Measurements from ENCODE around the gene UXS1.

UXS1 gene

GRCh38 chr2:106129150-106129549 is 65.0 kb downstream of the UXS1 start:
- DNase-seq = no peak

GRCh38 chr2:106127776-106128268 is 66.3 kb downstream of the UXS1 start:
- no peak for DNase-seq

- no peak for DNase-seq
Measured at GRCh38 chr2:106127282-106127771, 66.8 kb downstream of the UXS1 start.

GRCh38 chr2:106126705-106127281 is 67.3 kb downstream of the UXS1 start:
- no peak for DNase-seq

- no peak for DNase-seq
Measured at GRCh38 chr2:106126295-106126694, 67.8 kb downstream of the UXS1 start.

GRCh38 chr2:106124905-106125549 is 69.1 kb downstream of the UXS1 start:
- DNase-seq = no peak

GRCh38 chr2:106124106-106124756 is 69.9 kb downstream of the UXS1 start:
- no peak for DNase-seq

- DNase-seq = no peak
Measured at GRCh38 chr2:106122157-106122556, 71.9 kb downstream of the UXS1 start.

GRCh38 chr2:106120432-106120831 is 73.7 kb downstream of the UXS1 start:
- DNase-seq = no peak

GRCh38 chr2:106119074-106119473 is 75.0 kb downstream of the UXS1 start:
- no peak for DNase-seq

- no peak for DNase-seq
Measured at GRCh38 chr2:106117882-106118684, 76.0 kb downstream of the UXS1 start.

GRCh38 chr2:106117347-106117746 is 76.8 kb downstream of the UXS1 start:
- no peak for DNase-seq

GRCh38 chr2:106116248-106116647 is 77.9 kb downstream of the UXS1 start:
- no peak for DNase-seq

GRCh38 chr2:106115665-106116064 is 78.4 kb downstream of the UXS1 start:
- no peak for DNase-seq

- no peak for DNase-seq
Measured at GRCh38 chr2:106115250-106115649, 78.9 kb downstream of the UXS1 start.

GRCh38 chr2:106114166-106114565 is 79.9 kb downstream of the UXS1 start:
- no peak for DNase-seq

- no peak for DNase-seq
Measured at GRCh38 chr2:106113361-106113966, 80.6 kb downstream of the UXS1 start.

- no peak for DNase-seq
Measured at GRCh38 chr2:106111882-106112571, 82.1 kb downstream of the UXS1 start.

GRCh38 chr2:106109675-106110424 is 84.3 kb downstream of the UXS1 start:
- DNase-seq = no peak

GRCh38 chr2:106108791-106109190 is 85.3 kb downstream of the UXS1 start:
- no peak for DNase-seq

- DNase-seq = no peak
Measured at GRCh38 chr2:106108351-106108750, 85.8 kb downstream of the UXS1 start.

Measured in activated CD8-positive, alpha-beta memory T cell treated with anti-CD3 and anti-CD28 coated beads, Interleukin-2, amount 50 U/mL, for 4 hours (primary cell).